DND-41 (cell line): ENCODE measurements around the gene DHCR7.

ENCODE experiments used
- ATAC-seq: fragments of 200-7000 bp; cut with Tn5 transposase; 3 replicates; pipeline ENCODE4 v1.9.1; 2021; ENCODE audit warnings: low read depth; ENCODE audit not compliant: insufficient read depth
- DNase-seq: peaks from one replicate; pipeline ENCODE4 v3.0.0-alpha.2; 2020
- H2AFZ ChIP-seq: 2 replicates; pipeline ENCODE4 v1.6.0; 2012; ENCODE audit warnings: low read depth, low read length
- H3K27ac ChIP-seq: 2 replicates; pipeline ENCODE4 v1.5.1; 2012; ENCODE audit warnings: low read length, inconsistent platforms
- H3K27me3 ChIP-seq: fragments of 200-600 bp; sonication (generic); 2 replicates; pipeline ENCODE4 v1.6.0; 2012; ENCODE audit warnings: low read length, mild to moderate bottlenecking, inconsistent platforms; ENCODE audit not compliant: insufficient read depth, poor library complexity
- H3K36me3 ChIP-seq: 2 replicates; pipeline ENCODE4 v1.5.1; 2012; ENCODE audit warnings: low read length, inconsistent platforms; ENCODE audit not compliant: insufficient read depth
- H3K4me1 ChIP-seq: 2 replicates; pipeline ENCODE4 v1.5.1; 2012; ENCODE audit warnings: mild to moderate bottlenecking, low read length; ENCODE audit not compliant: insufficient read depth
- H3K4me2 ChIP-seq: 2 replicates; pipeline ENCODE4 v1.6.0; 2012; ENCODE audit warnings: mild to moderate bottlenecking, moderate library complexity, low read length, inconsistent platforms; ENCODE audit not compliant: insufficient read depth
- H3K4me3 ChIP-seq, 2 experiments: fragments of 200-600 bp in 1 of 2; shearing (Covaris generic) in 1 of 2; 2 replicates each; pipeline ENCODE4 v1.5.1; 2012 to 2016; ENCODE audit warnings: inconsistent platforms in 2 of 2, low read length in 2 of 2, mild to moderate bottlenecking in 2 of 2, low read depth in 1 of 2, moderate library complexity in 1 of 2
- H3K79me2 ChIP-seq: 2 replicates; pipeline ENCODE4 v1.6.0; 2012; ENCODE audit warnings: low read length, inconsistent platforms; ENCODE audit not compliant: insufficient read depth
- H3K9ac ChIP-seq: 2 replicates; pipeline ENCODE4 v1.6.0; 2012; ENCODE audit warnings: low read depth, mild to moderate bottlenecking, inconsistent platforms, low read length, moderate library complexity
- H3K9me3 ChIP-seq: 2 replicates; pipeline ENCODE4 v1.5.1; 2012; ENCODE audit warnings: low read length, moderate library complexity, mild to moderate bottlenecking, inconsistent platforms; ENCODE audit not compliant: insufficient read depth, severe bottlenecking
- H4K20me1 ChIP-seq: 2 replicates; pipeline ENCODE4 v1.6.0; 2012; ENCODE audit warnings: low read length; ENCODE audit not compliant: insufficient read depth
- EZH2 ChIP-seq: IDR thresholded peaks from 3 replicates; pipeline ENCODE4 v1.6.1; 2012; ENCODE audit warnings: borderline replicate concordance, low read depth, mild to moderate bottlenecking, moderate library complexity, low read length, inconsistent platforms; ENCODE audit not compliant: severe bottlenecking
- TF ChIP-seq, protein P1 (sequence below): IDR thresholded peaks from 2 replicates; pipeline ENCODE4 v1.5.1; 2012; ENCODE audit warnings: borderline replicate concordance, low read length, moderate library complexity, mild to moderate bottlenecking; ENCODE audit not compliant: poor library complexity, severe bottlenecking; ENCODE audit errors: extremely low read depth

The DHCR7 gene

DNA sequence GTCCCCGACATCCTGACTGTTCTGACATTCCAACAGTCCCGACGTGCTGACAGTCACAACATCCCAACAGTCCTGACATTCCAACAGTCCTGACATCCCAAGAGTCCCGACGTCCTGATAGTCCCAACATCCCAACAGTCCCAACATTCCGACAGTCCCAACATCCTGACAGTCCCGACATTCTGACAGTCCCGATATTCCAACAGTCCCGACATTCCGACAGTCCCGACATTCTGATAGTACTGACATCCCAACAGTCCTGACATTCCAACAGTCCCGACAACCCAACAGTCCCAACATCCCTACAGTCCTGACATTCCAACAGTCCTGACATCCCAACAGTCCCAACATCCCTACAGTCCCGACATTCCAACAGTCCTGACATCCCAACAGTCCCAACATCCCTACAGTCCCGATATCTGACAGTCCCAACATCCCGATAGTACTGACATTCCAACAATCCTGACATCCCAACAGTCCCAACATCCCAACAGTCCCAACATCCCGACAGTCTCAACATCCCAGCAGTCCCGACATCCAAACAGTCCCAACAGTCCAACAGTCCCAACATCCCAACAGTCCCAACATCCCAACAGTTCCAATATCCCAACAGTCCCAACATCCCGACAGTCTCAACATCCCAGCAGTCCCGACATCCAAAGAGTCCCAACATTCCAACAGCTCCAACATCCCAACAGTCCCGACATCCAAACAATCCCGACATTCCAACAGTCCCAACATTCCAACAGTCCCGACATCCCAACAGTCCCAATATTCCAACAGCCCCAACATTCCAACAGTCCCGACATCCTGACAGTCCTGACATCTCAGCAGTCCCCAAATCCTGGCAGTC lies 60.2 kb downstream of the DHCR7 start:
- DNase-seq (no peak), ATAC-seq (no peak)
- peaks cover 18% of the 10 kb centered on the region for H3K27me3 ChIP-seq
- TF ChIP-seq EZH2: no peak
- TF ChIP-seq, protein P1, sequence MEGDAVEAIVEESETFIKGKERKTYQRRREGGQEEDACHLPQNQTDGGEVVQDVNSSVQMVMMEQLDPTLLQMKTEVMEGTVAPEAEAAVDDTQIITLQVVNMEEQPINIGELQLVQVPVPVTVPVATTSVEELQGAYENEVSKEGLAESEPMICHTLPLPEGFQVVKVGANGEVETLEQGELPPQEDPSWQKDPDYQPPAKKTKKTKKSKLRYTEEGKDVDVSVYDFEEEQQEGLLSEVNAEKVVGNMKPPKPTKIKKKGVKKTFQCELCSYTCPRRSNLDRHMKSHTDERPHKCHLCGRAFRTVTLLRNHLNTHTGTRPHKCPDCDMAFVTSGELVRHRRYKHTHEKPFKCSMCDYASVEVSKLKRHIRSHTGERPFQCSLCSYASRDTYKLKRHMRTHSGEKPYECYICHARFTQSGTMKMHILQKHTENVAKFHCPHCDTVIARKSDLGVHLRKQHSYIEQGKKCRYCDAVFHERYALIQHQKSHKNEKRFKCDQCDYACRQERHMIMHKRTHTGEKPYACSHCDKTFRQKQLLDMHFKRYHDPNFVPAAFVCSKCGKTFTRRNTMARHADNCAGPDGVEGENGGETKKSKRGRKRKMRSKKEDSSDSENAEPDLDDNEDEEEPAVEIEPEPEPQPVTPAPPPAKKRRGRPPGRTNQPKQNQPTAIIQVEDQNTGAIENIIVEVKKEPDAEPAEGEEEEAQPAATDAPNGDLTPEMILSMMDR: no peak
- no peak overlapping the region for H2AFZ ChIP-seq
- H3K27ac ChIP-seq: no peak overlapping the region
- no peak overlapping the region for H3K4me2 ChIP-seq
- no peaks in the 10 kb centered on the region for H3K79me2 ChIP-seq
- H3K9me3 ChIP-seq: no peaks in the 10 kb centered on the region
- H3K36me3 ChIP-seq: no peaks in the 10 kb centered on the region
- no peaks in the 10 kb centered on the region for H3K4me1 ChIP-seq
- no peak overlapping the region for H3K9ac ChIP-seq
- H4K20me1 ChIP-seq: no peaks in the 10 kb centered on the region
- no peak overlapping the region for H3K4me3 ChIP-seq

DNA sequence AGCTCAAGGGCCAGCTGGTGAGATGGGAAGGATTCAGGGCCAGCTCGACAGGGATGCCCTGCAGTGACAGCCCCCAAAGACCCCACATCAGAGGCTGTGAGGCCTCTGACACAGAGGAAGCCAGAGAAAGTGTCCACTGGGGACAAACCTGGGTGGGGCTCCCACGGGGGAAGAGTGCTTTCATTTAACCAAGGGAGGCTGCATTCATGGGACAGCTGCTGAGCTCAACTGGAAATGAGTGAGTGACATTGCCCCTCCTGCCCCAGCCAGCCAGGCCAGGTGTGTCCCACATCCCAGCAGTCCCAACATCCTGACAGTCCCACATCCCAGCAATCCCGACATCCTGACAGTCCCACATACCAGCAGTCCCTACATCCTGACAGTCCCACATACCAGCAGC lies 61.0 kb downstream of the DHCR7 start:
- no peaks in the 10 kb centered on the region for H4K20me1 ChIP-seq
- no peak overlapping the region for H3K27ac ChIP-seq
- no peaks in the 10 kb centered on the region for H3K79me2 ChIP-seq
- no peak overlapping the region for H2AFZ ChIP-seq
- H3K4me1 ChIP-seq: no peaks in the 10 kb centered on the region
- no peak overlapping the region for H3K4me2 ChIP-seq
- TF ChIP-seq, protein P1: no peak
- TF ChIP-seq EZH2: no peak
- no peaks in the 10 kb centered on the region for H3K36me3 ChIP-seq
- no peak overlapping the region for H3K9ac ChIP-seq
- no peaks in the 10 kb centered on the region for H3K9me3 ChIP-seq
- ATAC-seq (no peak), DNase-seq (no peak)
- peaks cover 12% of the 10 kb centered on the region for H3K27me3 ChIP-seq
- H3K4me3 ChIP-seq: no peak overlapping the region

DNA sequence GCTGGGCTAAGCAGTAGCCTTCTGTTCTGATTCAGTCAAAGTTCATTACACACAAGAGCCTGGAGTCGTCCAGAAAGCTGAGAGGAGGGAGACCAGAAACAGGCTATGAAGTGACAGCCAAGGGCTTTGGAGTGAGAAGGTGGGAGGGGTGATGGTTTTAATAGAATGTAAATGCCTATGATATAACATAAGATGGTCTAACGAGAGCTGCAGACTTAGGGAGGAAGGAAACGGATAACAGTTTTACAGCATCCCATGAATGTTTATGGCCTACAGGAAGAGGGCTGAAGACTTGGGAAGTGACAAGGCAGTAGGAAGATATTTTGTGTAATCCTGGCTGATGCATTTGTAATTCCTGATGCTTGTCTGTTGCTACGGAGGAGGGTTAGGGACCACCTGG lies 62.0 kb downstream of the DHCR7 start:
- no peaks in the 10 kb centered on the region for H3K9me3 ChIP-seq
- no peak overlapping the region for H2AFZ ChIP-seq
- H3K27ac ChIP-seq: no peak overlapping the region
- no peaks in the 10 kb centered on the region for H3K79me2 ChIP-seq
- TF ChIP-seq EZH2: no peak
- TF ChIP-seq, protein P1: no peak
- H3K4me2 ChIP-seq: no peak overlapping the region
- H3K9ac ChIP-seq: no peak overlapping the region
- DNase-seq (no peak), ATAC-seq (no peak)
- H3K27me3 ChIP-seq: peaks cover 5% of the 10 kb centered on the region
- no peaks in the 10 kb centered on the region for H3K4me1 ChIP-seq
- no peaks in the 10 kb centered on the region for H4K20me1 ChIP-seq
- H3K36me3 ChIP-seq: no peaks in the 10 kb centered on the region
- H3K4me3 ChIP-seq: no peak overlapping the region
